ENCODE measurements around the gene SCGB1C1. TPM values are rescaled to one million over a fixed set of nuclear protein-coding genes. Genes with fewer than 3 reads are reported as not detected.

SCGB1C1 gene
- total and polyA plus RNA-seq, 9 of the 15 experiments (the other 6 are each of a cell fraction or from before 2014, with no cell fraction given) = not detected

DNA sequence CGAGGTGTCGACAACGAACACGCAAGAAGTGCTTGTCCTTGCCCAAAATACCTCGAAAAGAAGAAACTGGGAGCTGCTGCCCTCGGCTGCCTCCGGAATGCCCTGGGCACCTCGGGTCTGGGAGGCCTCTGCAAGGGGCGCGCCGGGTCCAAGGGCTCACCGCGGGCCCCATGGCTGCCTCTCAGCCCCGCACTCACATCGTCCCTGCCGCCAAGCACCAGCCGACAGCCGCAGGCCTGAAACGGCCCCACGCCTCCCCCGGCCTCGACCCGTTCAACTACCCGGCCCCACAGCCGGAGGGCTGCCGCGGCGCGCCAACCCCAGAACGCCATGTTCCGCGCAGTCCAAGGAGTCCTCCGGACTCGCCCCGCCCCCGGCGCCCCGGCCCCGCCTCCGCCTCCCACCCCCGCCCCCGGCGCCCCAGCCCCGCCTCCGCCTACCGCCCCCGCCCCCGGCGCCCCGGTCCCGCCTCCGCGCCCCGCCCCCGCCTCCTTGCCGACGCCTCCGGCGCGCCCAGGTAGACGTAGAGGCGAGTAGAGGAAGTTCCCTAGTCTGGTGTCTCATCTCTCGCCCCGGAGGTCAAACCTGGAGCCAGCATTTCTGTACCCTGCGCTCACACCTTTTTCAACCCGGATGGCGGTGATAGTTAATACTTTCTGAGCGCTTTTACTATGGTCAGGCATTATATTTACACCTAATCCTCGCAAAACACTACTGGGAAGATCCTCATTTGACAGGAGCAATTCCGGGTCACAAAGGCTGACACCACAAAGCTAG, 43.3 kb downstream of the SCGB1C1 start, which contains the start of gene SIRT3 (continued):
- no peak for TF ChIP-seq MAFK (IDR thresholded peaks at IDR 0.05; ENCODE audit: low read length)
- TF ChIP-seq EZH2 (IDR thresholded peaks at IDR 0.05; ENCODE audit: borderline replicate concordance, low read depth, low read length) = no peak
- TF ChIP-seq, protein P1, sequence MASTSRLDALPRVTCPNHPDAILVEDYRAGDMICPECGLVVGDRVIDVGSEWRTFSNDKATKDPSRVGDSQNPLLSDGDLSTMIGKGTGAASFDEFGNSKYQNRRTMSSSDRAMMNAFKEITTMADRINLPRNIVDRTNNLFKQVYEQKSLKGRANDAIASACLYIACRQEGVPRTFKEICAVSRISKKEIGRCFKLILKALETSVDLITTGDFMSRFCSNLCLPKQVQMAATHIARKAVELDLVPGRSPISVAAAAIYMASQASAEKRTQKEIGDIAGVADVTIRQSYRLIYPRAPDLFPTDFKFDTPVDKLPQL (IDR thresholded peaks at IDR 0.05; ENCODE audit: extremely low read depth, insufficient read length) = no peak
- TF ChIP-seq L3MBTL2 (IDR thresholded peaks at IDR 0.05) = peak; percentile 10
- TF ChIP-seq ZNF24 (IDR thresholded peaks at IDR 0.05) = no peak
- no peak for TF ChIP-seq SMARCB1 (IDR thresholded peaks at IDR 0.05; ENCODE audit: insufficient read length, low read depth)
- TF ChIP-seq MAFF (IDR thresholded peaks at IDR 0.05; ENCODE audit: low read length) = no peak
- peak; percentile 66 for TF ChIP-seq RBFOX2 (IDR thresholded peaks at IDR 0.05; ENCODE audit: low read depth, low read length)
- no peak for TF ChIP-seq NFE2L1 (tag; IDR thresholded peaks at IDR 0.05; ENCODE audit: borderline replicate concordance, low read depth)
- no peak for TF ChIP-seq MED1 (CRISPR knock-in tag; IDR thresholded peaks at IDR 0.05; ENCODE audit: borderline replicate concordance)
- TF ChIP-seq STAT5A (IDR thresholded peaks at IDR 0.05; ENCODE audit: borderline replicate concordance, low read length) = no peak
- 0 out of 2 replicates have a peak, but pooled peaks have one; percentile 23 for TF ChIP-seq JUND (IDR thresholded peaks at IDR 0.05; ENCODE audit: borderline replicate concordance, low read depth, low read length)
- TF ChIP-seq JUND (tag; IDR thresholded peaks at IDR 0.05; ENCODE audit: borderline replicate concordance, low read depth, low read length) = no peak
- TF ChIP-seq ATF1 (CRISPR knock-in tag; IDR thresholded peaks at IDR 0.05) = peak; percentile 51; the same call in 1 of the 2 replicates
- TF ChIP-seq ATF1 (tag; IDR thresholded peaks at IDR 0.05) = peak; percentile 86; the same call in 1 of the 2 replicates
- TF ChIP-seq CREB3L1 (IDR thresholded peaks at IDR 0.05; ENCODE audit: borderline replicate concordance, low read depth) = no peak
- TF ChIP-seq ZNF766 (CRISPR knock-in tag; conservative IDR thresholded peaks at IDR 0.05) = peak; percentile 49; the same call in 1 of the 2 replicates
- TF ChIP-seq DDX20 (tag; IDR thresholded peaks at IDR 0.05; ENCODE audit: low read depth) = no peak
- peak; percentile 42; the same call in 1 of the 2 replicates for TF ChIP-seq ETS1 (conservative IDR thresholded peaks at IDR 0.05; ENCODE audit: control insufficient read depth, low read depth, low read length)
- no peak for TF ChIP-seq SNRNP70 (optimal IDR thresholded peaks at IDR 0.05; ENCODE audit: low read depth, low read length)
- TF ChIP-seq TARDBP (IDR thresholded peaks at IDR 0.05) = no peak
- no peak for TF ChIP-seq IRF2 (CRISPR knock-in tag; IDR thresholded peaks at IDR 0.05)
- TF ChIP-seq ZNF146 (CRISPR knock-in tag; IDR thresholded peaks at IDR 0.05; ENCODE audit: unreplicated experiment) = no peak

All from K562 (cell line).